IPS-NIHi7 (cell line): ENCODE measurements around the gene STAT1.

ENCODE experiments used
- DNase-seq: peaks from one replicate; pipeline ENCODE4 v3.0.0; 2012; ENCODE audit warnings: mixed read lengths; ENCODE audit errors: extremely low spot score

Gene STAT1

DNA sequence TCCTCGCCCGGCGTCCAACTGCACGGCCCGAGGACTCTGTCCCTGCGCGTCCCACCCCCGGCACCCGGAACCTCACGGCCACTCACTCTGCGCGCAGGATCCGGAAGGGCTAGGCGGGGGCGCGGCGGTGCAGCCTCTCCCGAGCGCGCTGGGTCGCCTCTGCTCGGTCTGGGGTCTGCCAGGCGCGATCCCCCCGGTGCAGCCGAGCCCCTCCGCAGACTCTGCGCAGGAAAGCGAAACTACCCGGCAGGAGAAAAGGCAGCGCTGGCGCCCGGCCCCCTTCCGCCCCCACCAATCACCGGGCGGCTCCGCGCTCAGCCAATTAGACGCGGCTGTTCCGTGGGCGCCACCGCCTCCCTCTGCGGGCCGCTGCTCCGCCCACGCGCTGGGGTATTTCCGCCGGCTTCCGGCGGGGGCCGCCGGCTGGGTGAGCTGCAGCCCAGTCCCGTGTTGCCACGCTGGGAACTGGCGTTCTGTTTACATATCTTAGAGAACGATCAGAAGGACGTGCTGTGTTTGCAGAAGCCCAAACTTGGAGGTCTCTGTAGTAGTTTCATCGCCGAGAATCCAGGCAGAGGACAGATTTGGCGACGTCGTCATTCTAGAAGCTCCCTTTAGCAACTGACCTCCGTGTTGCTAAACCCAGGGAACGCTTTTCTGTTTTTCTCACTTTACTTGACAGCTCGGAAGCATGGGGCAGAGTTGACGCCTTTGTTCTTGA, at the start of gene STAT1:
Gene STAT1, minus strand, starts transcription at position 240 of the 721 bp plus-strand sequence. CDS start 4,168 bp downstream, outside the sequence.
- DNase-seq = peak; percentile 99

- DNase-seq = no peak
Observed at GRCh38 chr2:191063584-191063983, 49.6 kb upstream of the STAT1 start.

DNA sequence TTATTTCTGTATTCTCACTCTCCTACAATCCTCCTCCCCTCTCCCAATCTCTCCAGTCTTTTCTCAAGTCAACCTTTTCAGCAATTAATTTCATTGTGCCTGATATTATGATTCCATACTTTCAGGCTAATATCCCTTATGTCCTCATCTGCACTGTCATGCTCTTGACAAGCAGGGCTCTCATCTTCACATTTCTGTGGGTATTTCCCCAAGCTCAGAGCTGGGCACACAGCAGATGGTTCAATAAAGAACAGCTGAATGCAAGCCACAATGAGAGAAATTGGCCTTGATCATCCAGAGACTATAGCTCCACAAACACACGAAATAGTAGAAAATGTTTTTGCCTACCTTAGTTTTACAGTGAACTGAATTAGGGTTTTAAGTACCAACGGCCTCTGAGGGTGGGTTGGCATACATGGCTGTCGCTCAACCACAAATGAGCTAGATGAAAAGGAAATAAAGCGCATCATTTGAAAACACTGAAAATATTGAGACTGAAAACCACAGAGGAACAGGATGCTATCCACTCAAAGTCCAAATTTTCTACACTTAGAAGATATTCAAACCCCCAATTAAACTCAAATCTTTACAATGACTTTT, 47.5 kb upstream of the STAT1 start:
- DNase-seq = no peak

DNA sequence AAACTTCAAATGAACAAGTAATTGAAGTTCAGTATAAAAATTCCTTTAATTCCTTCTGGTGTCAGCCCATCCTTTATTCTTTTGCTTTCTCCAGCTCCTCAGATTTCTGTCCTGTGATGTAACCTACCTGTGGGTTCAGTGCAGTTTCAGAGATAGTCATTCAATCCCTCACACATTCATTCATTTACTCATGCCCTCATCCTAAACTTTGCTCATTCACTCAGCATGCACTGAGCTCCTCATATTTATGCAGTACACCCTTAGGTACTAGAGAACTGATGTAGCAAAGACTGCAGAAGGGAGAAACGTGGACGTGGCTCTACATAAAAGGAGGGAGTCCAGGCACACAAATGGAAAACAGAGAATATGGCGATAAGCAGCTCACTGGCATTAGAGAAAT, 45.3 kb upstream of the STAT1 start:
- DNase-seq = no peak

DNA sequence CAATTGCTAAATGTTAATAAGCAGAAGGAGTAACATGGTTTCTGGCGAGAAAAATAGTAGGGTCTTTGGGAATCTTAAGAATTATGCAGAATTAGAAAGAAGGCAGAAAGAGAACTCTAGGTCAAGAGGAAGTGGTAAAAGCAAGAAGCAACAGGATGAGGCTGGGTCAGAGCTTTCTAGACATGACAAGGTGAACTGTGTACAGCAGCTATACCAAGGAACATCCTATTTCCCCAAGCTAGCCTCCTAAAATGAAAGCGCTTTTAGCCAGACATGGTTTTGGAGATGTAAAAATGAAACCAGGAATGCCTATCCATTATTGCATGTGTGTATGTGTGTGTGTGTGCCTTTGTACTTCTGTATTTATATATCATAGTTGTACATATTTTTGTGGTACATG, 42.3 kb upstream of the STAT1 start:
- no peak for DNase-seq

- DNase-seq = no peak
Observed at GRCh38 chr2:191053256-191053655, 39.3 kb upstream of the STAT1 start.

DNA sequence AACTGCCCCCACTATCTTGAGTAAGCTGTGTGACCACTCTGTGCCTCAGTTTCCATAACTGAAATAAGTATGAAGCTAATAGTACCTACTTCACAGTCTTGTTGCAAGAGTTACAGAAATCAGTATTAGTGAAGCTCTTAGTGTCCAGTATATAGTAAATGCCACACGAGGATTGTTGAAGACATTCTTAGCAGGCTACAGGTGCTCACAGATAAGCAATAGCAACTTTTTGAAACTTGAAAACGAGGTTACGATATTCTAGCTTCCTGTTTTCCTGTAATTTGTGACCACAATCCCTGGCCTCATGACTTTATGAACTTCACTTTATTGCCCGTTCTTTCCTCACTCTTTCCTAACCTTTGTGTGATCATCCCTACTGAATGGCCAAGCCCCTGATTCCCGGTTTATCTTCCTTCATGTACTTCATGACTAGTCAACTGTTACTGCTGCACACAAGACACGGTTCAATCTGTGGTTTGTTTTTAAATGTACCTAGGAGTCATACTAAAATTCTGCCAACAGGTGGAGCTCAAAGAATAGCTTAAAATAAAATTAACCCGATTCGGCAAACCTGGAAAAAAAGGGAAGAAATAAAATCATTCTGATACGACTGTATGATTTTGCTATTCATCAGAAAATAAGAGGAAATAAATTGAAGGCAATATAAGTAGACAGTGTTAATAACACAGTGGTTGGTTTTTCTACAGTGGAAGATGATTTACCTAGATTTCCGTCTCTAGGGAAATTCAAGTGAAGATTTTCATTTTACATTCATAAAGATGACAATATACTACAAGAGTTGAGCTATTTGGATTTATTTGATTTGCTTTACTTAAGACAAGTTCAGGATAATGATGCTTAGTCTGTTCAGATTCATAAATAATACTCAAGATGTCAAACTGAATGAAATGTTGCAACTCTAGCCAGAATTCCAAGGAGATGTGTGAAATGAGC, 38.1 kb upstream of the STAT1 start:
- DNase-seq = peak; percentile 30

DNA sequence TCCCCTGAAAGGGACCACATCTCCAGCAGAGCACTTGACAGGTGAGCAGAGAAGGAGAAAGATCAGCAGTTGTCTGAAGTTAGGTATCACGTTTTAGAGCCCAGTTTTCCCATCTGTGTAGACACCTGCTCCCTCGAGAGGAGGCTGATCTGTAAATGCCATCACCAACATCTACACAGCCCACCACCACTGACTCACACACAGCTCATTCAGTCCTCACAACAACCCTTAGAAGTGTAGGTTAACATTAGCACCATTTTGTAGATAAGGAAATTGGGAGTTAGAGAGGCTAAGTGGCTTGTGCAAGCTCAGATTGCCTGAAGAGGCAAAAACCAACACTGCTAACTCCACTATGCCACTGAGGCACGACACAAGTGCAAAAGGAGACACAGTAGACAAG, 37.2 kb upstream of the STAT1 start:
- DNase-seq = no peak

DNA sequence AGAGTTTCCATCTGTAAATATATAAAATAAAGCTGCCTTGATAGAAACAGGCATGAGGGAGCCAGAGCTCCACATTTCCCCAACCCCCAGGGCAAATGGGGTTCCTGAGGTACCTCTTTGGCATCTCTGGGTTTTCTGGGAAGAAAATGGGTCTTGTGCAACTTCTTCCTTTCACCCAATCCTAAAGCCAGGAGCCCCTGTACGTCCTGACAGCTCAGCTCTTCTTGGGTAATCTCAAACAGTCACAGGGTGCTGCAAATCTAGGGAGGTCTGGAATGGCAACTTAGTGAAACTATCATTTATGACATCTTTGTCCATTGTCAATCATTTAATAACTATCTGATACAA, 36.6 kb upstream of the STAT1 start:
- no peak for DNase-seq

DNA sequence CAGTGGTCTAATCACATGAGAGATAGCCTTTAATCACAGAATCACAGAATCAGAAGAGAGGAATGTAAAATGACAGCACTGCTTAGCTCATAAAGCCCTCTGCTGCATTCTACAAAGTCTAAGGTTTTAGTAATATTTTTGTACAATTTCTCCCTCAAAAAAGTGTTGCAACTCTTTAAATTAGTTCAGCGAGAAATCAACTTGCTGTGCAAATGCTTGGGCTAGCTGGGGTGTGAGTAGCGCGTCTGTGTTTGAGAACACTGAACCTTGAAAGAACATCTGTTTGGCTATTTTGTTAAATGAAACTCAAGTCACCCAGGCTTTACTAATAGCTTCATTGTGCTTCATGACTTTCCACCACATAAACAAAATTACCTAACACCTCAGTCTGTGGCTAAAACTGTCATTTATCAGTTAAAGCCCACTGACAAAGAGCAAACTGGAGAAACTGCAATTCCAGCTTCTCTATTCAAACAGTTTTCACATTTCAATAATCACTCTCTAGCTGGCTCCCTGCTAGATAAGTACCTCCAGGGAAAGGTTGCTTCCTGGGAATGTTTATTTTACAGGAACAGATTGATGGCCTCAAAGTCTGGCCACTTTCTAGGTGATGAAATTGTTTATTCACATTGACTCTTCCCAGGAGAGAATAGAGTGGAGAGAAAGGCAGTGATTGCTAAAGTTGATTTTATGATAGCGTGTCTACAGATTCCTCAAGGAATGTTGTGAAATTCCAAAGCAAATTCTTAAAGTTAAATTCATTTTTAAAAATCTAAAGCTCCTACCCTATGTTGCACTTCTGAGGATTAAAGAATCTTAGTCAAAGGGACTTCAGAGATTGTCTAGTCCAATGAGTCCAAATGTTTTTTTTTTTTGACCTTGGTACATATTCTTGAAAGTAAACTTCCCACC, 36.0 kb upstream of the STAT1 start:
- DNase-seq = no peak

DNA sequence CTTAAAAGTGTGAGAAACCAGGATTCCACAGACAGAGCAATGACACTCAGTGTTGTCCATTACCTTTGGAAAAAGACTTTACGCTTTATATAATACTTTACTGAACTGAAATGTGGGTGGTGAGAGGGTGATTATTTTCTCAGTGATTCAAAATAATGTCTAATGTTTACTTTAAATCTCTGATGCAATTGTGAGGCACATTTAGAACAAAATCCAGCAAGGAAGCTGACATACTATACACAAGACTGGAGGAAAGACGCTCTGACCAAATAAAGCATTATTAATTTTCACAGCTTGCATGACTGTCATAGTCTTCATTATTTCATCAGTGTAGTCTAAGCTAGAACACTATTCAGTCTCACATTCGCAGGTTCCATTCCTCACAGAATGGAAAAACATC, 34.1 kb upstream of the STAT1 start:
- DNase-seq = no peak

DNA sequence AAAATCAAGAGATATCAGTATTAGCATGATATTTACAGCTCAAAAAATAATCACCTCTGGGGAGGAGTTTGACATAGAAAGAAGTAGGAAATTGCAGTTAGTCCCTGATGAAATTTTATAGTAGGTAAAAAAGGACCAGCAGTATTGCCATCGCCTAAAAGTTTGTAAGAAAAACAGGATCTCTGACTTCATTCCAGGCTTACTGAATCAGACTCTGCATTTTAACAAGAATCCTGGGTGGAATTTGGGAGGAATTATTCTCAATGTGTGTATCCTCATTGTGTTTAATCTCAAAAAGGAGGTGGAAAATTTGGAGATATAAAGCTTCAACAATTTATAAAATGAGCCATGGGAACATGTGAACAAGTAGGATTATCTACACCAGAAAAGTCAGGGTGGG, 31.2 kb upstream of the STAT1 start:
- no peak for DNase-seq

DNA sequence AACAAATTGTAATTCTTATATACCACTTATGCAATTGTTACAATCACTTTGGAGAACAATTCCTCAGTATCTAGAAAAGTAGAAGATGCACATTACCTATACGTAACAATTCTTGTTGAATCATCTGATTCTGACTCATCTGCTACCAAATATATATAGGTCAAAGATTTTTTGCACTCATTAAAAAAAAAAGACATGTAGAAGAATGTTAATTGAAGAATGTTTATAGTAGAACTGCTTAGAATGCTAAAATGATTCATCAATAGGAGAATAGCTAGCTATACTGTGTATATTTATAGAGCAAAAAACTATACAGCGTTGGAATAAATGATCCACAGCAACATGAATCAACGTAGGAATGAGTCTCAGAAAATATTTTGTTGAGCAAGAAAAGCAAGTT, 29.5 kb upstream of the STAT1 start:
- no peak for DNase-seq

DNA sequence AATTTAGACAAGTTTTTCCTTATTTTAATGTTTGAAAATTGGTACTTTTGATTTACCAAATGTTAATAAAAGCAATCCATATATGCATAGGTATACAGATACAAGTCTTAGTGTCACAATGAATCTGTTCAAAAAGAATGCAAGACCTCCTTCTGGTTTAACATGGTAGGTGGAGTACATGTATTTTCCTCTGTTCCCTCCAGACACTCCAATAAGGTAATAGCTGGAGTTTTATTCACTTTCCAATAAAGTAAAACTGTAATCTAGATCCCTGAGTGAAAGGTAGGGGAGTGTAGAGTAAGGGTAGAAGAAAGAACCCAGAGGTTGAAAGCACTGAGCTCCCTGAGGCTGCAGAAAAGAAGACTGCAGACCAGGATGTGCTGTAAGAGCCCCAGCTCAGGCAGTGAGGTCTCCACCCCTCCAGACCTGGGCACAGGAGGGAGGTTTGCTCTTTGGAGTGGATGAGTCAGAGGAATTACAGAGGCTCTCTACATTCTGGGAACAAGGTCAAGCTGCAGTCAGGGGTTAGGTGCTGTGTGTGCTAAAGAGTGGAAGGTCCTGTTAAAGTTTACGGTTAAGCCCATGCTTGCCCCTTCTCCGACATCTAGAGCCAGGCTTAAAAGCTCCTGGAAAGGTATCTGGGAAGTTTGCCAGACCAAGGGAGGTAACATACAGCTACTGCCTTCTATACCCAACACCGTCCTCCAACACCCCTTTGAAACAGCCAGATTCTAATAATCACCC, 27.6 kb upstream of the STAT1 start:
- DNase-seq = peak; percentile 69

DNA sequence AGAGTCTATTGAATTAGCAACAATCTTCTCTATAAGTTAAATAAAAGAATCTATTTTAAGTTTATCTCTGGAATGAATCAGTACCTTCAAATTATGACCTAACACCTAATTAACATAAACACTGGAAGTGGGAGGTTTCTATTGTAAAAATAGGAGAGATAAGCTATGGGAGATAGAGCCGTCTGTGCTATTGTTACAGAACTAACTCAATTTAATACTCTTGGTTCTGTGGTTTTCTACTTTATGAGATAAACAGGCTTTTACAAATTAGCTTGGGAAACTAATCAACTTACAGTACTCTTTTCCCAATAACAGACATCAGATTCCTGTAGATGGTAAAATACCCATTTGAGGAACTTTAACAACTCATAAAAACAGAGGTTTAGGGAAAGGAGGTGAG, 25.6 kb upstream of the STAT1 start:
- no peak for DNase-seq

DNA sequence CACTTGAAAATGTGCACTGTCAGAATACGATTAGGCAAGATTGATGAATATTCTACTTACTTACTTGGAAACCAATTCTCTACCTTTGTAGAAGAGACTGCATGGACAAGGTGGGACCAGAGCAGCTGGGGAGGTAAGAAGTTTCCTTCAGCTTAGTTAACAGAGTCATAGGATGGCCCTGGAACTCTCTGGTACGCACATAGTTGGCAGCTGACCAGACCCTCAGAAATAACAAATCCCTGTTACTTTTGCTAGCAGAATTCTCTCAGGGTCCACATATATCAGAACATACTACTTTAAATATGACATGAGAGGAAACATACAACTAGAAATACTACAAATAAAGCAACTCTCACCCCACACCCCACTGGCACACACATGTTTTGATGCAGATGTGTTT, 24.8 kb upstream of the STAT1 start:
- DNase-seq = no peak

GRCh38 chr2:191038241-191038725, 24.3 kb upstream of the STAT1 start:
- DNase-seq = no peak

DNA sequence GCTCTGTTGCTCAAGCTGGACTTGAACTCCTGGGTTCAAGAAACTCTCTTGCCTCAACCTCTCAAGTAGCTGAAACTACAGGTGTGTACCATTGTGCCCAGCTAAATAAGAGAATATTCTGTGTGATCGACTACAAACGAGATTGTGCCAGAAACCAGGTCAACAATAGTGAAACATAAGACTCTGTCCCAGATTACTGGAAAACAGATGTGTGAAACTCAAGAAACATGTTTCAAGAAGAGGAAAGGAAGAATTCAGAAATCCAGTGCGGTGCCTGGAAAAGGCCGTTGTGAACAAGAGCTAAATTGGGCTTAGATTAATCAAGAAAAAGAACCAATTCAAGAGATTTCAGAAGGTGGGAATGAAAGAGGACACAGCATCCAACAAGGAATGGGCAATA, 23.4 kb upstream of the STAT1 start:
- no peak for DNase-seq

DNA sequence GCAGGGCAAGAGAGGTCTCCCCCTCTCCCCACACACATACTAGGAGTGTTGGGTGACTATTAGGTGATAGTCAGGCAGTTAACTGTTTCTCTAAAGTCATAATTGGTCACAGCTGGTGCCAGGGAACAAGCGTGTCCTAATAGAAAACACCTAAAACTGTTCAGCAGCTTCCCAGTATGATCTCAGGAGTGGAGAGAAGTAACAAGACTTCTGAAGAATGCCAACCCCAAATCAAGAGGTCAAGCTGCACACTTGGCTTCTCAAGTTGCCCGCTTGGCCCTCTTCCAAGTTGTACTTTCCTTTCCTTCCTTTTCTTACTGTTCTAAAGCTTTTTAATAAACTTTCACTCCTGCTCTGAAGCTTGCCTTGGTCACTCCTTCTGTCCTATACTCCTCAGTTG, 22.4 kb upstream of the STAT1 start:
- no peak for DNase-seq

DNA sequence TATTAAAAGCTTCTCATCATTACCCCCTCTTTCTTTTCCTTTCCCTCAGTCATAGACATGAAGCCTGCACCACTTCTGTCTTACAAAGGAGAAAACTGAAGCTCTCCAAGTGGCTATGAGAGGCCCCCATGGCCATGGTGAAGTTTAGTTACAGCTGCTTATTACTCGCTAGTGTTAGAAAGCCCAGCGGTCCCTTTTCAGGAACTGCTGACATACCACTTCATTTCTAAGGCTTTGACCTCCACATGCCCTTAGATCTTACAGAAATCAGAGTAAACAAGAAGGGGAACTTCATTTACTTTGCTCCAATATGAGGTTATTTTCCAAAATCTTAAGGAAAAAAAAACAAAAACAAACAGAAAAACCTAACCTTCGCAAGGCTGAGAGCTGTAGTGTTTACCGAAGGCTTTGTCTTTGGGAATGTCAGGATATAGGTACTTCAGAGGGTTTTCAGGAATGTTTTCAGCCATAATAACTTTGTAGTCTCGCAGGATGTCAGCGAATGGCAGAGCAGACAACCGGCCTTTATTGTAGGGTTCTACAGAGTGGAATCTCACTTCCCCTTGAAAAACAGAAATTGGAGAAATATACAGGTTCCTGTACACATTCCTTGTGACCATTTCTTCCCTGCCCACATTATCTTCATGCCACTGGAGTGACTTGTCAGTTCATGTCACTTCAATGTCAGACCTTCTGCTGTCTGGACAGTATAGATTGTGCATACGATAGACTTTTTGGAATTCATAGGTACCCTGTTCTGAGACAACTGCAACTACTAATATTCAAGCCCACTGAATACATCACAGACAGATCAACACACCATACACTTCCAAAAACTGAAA, 18.8 kb upstream of the STAT1 start:
- no peak for DNase-seq
